CD4-positive, alpha-beta T cell treated with Interleukin-1 beta for 1 hour (primary cell): Measurements from ENCODE around the gene MLX.
"Not testable (repeated sequence)": the region's sequence is repeated elsewhere in the genome, so short reads cannot be mapped to it uniquely, and the experiment has no call there.

Source experiments
- DNase-seq, 2 donors: peaks; one replicate each; pipeline ENCODE4 v3.0.0-alpha.2; 2020 to 2022

The MLX gene

GRCh38 chr17:42536372-42537155, 30.3 kb upstream of the MLX start:
- DNase-seq = peak; percentile 67 to 68

GRCh38 chr17:42537156-42537805, 29.6 kb upstream of the MLX start:
- no peak for DNase-seq

GRCh38 chr17:42537826-42538451, 29.0 kb upstream of the MLX start:
- no peak for DNase-seq

- no peak for DNase-seq
These were observed 28.4 kb upstream of the MLX start for GRCh38 chr17:42538482-42538881.

GRCh38 chr17:42540558-42540957, 26.3 kb upstream of the MLX start:
- DNase-seq = not testable (repeated sequence)

- DNase-seq = no peak
These were observed 25.7 kb upstream of the MLX start for GRCh38 chr17:42541041-42541833.

GRCh38 chr17:42543190-42544079, 23.5 kb upstream of the MLX start:
- no peak for DNase-seq

GRCh38 chr17:42544874-42545283, 22.0 kb upstream of the MLX start:
- no peak for DNase-seq

GRCh38 chr17:42545755-42546505, 21.0 kb upstream of the MLX start:
- DNase-seq = not testable (repeated sequence)

- no peak for DNase-seq
These were observed 19.9 kb upstream of the MLX start for GRCh38 chr17:42547001-42547461.

GRCh38 chr17:42547698-42548069, 19.2 kb upstream of the MLX start:
- DNase-seq = no peak

- DNase-seq = peak; percentile 79 to 83
These were observed 18.6 kb upstream of the MLX start for GRCh38 chr17:42548070-42548837.

- DNase-seq = no peak
These were observed 17.7 kb upstream of the MLX start for GRCh38 chr17:42548993-42549755.

- not testable (repeated sequence) for DNase-seq
These were observed 14.2 kb upstream of the MLX start, which contains the start of gene HSD17B1 for GRCh38 chr17:42552736-42553135. TSS of gene HSD17B1 (plus strand) at chr17:42552923. CDS start at chr17:42552934, 11 bp downstream.

GRCh38 chr17:42553161-42553818, 13.6 kb upstream of the MLX start:
- no peak for DNase-seq

- DNase-seq = peak in 1 of 2 donors; percentile 17
These were observed 13.0 kb upstream of the MLX start for GRCh38 chr17:42553866-42554249.

- peak; percentile 80 to 87 for DNase-seq
These were observed 12.4 kb upstream of the MLX start for GRCh38 chr17:42554250-42555121.

- no peak for DNase-seq
These were observed 11.7 kb upstream of the MLX start for GRCh38 chr17:42555122-42555622.
